Fibroblast of skin of left biceps (primary cell): Measurements from ENCODE around the gene PCNX4.
A peak's percentile ranks its signal among the peaks of the same experiment; 100 is the strongest.

Experiments
- DNase-seq, 2 experiments: peaks; one replicate each; pipeline ENCODE4 v3.0.0-alpha.2; 2013; ENCODE audit warnings: low read depth in 2 of 2

PCNX4 gene

DNA sequence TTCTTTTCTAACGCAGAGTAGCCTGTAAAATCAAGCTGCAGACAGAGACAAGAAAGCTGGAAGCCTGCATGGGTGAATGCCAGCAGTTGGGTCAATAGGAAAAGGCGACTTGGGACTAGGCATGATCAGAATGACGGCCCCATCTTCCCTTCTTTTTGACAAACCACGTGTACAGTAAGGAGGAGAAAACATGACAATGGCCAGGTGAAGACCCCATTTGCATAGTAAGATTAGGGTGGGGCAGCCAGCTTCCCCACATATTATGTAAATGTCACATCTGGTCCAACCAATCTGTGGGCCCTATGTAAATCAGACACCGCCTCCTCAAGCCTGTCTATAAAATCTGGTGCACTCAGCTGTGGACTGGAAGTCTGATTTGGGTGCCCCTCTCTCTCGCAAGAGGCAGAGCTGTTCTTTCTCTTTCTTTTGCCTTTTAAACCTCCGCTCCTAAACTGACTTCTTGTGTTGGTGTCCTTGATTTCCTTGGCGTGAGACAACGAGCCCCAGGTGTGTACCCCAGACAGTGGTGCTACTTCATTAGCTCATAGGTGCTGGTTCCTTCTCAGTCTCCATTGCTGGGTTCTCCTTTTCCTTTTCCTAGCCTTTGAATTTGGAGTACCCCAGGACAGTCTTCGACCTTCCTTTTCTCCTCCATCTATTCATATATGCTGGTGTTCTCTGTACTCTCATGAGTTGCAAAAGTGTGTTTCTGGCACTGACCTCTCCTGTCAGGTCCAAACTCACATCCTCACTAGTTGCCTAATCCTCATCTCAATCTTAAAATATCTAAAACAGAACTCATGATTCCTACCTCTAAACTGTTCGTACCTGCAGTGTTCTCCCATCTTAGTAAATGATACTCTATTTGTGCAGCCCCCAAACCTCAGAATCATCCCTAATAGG, 82.9 kb downstream of the PCNX4 start:
- DNase-seq: no peak

DNA sequence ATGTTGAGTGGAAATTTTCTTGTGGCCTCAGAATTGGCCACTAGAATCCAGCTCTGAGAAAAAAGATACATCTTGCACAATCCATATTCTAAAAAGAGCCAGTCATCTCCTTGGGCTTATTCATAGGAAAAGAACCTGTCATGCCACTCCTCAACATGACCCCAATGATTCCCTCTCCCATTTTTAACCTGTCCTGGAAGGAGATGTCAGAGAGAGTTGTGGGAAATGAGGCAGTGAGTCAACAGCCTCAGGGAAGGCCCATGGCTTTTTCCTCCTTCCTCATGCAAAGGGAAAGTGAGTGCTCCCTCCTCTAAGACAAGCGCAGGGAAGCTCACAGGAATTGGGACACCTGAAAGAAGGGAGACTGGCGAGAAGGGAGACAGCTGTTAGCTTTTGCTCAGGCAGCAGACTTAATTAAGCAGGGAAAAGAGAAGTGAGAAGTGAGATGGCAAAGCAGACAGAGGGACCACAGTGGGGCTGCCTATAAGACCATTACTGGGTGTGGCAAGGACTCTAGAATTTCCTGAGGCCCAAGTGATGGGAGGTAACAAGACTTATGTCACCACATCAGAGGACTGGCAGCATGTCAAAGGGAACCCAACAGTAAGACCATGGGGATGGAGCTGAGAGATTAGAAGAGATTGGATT, 83.7 kb downstream of the PCNX4 start:
- no peak for DNase-seq

- DNase-seq: no peak
These were observed 86.4 kb downstream of the PCNX4 start for GRCh38 chr14:60178164-60178563.

DNA sequence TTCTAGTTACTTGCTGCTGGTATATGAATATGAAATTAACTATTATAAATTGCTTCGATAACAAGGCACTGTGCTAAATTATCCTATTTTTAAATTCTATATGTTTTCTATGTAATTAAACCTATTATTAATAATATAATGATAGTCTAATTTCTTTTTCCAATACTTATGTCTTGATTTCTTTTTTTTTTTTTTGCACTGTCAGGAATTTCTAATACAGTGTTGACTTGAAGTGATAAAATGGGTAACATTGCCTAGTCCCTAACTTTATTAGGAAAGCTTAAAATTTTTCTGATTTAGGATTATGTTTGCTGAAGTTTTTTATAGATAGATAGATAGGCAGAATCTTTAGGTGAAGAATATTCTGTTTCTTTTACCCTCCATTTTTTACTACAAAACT, 87.1 kb downstream of the PCNX4 start:
- no peak for DNase-seq

DNA sequence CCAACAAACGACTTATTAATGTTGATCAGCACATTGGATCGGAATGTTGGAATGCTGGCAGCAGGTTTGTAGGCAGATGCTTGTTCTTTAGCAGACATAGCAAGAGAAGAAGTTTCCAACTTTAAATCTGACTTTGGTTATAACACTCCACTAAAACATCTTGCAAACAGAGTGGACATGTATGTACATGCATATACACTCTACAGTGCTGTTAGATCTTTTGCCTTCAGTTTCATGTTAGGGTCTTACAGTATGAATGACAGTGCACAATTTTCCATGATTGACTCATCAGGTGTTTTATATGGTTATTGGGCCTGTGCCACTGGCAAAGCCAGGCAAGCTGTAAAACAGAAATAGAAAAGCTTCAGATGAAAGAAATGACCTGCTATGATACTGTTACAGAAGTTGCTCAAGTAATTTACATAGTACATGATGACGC, 87.7 kb downstream of the PCNX4 start:
- no peak for DNase-seq

DNA sequence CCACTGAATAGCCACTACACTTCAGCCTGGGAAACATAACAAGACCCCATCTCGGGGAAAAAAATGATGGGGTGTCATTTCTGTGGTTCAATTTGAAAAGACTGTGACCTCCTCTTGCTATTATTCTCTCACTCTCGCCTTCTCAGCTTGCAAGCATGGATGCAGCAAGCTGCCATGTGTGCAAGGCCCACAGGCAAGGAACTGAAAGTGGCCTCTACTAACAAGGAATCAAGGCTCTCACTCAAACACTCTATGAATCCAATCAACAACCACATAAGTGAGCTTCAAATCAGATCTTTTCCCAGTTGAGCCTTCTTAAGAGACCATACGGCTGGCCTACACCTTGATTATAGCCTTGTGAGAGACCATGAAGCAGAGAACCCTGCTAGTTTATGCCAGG, 91.4 kb downstream of the PCNX4 start:
- no peak for DNase-seq

- DNase-seq: no peak
These were observed 92.0 kb downstream of the PCNX4 start for GRCh38 chr14:60183741-60184140.

GRCh38 chr14:60184146-60184904, 92.6 kb downstream of the PCNX4 start:
- DNase-seq: peak in 1 of 2 experiments; percentile 24

DNA sequence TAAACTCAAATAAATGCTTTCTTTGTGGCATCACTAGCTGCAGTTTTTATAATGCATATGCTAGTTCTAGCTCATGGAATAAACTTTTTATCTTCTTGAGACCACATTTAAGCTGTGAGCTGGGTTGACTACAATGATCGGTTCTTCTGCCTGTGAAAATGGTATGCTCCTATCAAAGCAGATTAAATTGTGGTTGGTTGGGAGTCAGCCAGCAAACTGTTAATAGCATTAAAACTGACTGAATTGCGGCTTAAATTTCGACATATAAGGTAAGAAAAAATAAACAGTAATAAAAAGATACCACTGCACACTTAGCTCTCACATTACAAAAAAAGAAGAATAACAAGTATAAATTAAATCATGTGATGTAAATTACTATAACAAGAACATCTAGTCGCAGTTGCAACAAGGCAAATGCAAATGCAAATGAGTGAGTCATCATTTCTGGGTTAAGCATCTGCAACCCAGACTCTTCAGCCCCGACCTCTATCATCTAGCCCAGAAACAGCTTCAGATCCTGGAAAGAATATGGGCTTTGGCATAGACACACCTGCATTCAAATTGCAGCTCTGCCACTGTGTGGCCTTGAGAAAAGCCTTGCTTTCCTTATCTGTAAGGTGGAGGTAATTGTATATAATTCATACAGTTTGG, 93.3 kb downstream of the PCNX4 start:
- no peak for DNase-seq

DNA sequence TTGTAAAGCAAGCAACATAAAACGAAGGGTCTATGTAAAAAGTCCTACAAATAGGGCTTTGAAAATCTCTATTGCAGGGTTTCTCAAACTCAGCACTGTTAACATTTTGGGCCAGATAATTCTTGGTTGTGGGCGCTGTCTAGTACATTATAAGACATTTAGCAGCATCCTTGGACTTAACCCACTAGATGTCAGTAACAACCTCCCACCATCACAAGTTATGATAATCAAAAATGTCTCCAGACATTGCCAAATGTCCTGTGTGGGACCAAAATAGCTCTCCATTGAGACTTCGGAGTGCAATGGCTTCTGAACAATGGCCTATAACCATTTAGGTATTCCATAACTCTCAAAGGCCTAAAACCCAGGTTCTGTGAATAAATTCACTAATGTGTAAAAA, 96.4 kb downstream of the PCNX4 start:
- no peak for DNase-seq

GRCh38 chr14:60188696-60189095, 97.0 kb downstream of the PCNX4 start:
- no peak for DNase-seq

- DNase-seq: no peak
These were observed 98.5 kb downstream of the PCNX4 start for GRCh38 chr14:60189923-60190840.

GRCh38 chr14:60195179-60195810, 103.6 kb downstream of the PCNX4 start:
- no peak for DNase-seq

- no peak for DNase-seq
These were observed 104.6 kb downstream of the PCNX4 start for GRCh38 chr14:60196291-60196690.

DNA sequence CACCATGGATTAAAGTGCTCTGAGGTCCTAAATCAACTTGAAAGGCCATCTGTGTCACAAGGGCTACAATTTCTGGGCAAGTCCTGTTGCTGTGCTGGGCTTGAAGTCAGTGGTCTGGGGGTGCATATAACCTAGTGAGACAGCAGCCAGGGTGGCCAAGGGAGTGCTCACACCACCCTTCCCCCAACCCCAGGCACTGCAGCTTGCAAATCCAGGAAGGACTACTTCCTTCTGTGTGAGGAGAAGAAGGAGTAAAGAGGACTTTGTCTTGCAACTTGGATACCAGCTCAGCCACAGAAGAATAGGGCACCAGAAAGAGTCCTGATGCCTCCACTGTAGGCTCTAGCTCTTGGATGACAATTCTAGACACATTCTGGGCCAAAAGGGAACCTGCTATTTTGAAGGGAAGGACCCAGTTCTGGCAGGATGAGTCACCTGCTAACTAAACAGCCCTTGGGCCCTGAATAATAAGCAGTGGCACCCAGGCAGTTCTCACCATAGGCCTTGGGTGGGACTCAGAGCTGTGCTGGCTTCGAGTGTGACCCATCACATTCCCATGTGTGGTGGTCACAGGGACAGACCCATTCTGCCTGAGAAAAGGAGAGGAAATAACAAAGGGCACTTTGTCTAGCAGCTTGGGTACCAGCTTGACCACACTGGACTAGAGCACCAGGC, 106.0 kb downstream of the PCNX4 start:
- no peak for DNase-seq

GRCh38 chr14:60199321-60199720, 107.6 kb downstream of the PCNX4 start:
- DNase-seq: no peak

DNA sequence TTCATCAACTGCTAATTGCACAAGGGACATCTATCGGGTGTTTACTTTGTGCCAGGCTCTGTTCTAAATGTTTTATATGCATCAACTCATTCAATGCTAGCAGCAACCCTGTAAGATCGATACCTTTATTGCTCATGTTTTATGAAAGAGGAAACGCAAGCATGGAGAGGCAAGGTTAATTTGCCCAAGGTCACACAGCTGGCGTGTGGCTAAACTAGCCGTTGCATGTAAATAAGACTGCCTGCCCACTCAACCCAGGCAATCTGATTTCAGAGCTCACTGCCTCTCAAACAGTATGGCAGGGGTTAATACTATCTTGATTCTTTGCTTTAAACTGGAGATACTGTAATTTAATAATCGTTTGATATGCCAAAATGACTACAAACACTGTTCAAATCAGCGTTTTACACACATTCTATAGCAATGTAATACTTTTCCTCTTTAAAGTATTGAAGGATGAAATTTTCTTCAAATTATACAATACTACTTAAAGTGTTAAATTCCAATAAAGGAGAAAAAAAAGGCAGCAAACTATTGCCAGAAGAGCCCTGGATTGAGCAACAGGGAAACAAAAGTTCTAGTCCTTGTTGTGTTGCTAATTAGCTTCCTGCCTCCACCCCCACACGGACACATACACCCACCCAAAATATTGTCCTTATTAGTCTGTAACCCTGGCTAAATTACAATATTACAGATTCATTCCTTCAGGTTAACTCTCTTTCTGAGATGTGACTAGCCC, 112.5 kb downstream of the PCNX4 start:
- DNase-seq: no peak

DNA sequence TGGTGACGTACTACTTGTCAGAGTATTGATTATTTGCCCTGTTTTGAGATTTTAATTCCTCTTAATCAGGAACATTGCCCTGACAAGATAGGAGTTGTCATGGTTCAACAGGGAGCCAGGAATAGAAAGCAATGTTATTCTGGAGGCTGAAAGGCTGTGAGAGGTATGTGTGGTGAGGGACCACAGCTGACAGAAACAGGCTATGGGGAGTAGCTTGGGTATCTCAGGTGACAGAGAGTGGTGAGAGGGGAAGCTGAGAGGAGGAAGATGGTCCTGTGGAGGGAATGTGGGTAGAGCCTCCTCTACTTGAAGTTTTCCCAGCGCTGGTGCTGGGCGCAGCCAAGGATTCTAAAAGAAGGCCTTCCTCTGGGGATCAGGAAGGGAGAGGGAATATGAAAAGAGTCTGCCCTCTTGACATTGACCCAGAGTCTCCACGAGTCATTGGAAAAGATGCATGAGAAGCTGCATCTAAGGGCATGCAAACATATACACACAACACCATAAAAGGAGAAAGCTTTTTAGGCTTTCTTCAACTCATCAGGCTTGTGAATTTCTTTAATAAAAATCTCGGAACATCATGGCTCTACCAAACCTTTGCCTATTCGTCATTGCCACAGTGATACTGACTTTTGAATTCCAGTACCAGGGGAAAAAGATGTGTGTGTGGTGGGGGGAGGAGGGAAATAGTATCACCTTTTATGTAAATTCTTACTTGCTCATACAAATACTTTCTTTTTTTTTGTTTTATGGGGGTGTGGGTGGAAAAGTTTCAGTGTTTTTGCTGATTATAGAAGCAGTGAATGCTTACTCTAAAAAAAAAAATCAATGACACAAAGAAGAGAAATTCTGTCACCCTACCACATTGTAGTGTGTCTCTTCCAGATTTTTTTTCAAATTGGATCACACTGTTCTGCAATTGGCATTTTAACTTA, 113.4 kb downstream of the PCNX4 start:
- no peak for DNase-seq
